ENCODE data around the gene BSND.

DNA sequence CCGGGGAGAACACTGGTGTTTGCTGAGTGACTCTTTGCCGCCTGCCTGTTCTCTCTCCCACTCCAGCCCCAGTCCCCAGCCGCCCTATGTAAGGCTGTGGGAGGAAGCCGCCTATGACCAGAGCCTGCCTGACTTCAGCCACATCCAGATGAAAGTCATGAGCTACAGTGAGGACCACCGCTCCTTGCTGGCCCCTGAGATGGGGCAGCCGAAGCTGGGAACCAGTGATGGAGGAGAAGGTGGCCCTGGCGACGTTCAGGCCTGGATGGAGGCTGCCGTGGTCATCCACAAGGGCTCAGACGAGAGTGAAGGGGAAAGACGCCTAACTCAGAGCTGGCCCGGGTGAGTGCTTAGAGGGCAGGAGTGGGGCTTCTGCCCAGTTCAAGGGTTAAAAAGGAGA, 8.2 kb downstream of the BSND start:
- TF ChIP-seq ZFP30 (CRISPR knock-in tag; IDR thresholded peaks at IDR 0.05; ENCODE audit: borderline replicate concordance) = no peak
- TF ChIP-seq FIP1L1 (IDR thresholded peaks at IDR 0.05; ENCODE audit: low read depth, low read length, poor library complexity, severe bottlenecking) = no peak
- TF ChIP-seq, protein P1, sequence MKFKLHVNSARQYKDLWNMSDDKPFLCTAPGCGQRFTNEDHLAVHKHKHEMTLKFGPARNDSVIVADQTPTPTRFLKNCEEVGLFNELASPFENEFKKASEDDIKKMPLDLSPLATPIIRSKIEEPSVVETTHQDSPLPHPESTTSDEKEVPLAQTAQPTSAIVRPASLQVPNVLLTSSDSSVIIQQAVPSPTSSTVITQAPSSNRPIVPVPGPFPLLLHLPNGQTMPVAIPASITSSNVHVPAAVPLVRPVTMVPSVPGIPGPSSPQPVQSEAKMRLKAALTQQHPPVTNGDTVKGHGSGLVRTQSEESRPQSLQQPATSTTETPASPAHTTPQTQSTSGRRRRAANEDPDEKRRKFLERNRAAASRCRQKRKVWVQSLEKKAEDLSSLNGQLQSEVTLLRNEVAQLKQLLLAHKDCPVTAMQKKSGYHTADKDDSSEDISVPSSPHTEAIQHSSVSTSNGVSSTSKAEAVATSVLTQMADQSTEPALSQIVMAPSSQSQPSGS (CRISPR knock-in tag; IDR thresholded peaks at IDR 0.05) = no peak
